Measurements from ENCODE around the gene STARD13. TPM values are rescaled to one million over a fixed set of nuclear protein-coding genes. Genes with fewer than 3 reads are reported as not detected.
A peak's percentile ranks its signal among the peaks of the same experiment; 100 is the strongest.

Gene STARD13
- total RNA-seq, 1 donor from 2014 or later, result 23.6 TPM

GRCh38 chr13:33153421-33154404 lies 131.8 kb downstream of the STARD13 start:
- peaks cover 23% of the 10 kb centered on the region for H3K4me1 Mint-ChIP-seq
- peaks cover 23% of the 10 kb centered on the region for H3K36me3 Mint-ChIP-seq (ENCODE audit: low read depth)
- no peak for TF ChIP-seq CTCF (conservative IDR thresholded peaks at IDR 0.05)
- no peaks in the 10 kb centered on the region for H3K9me3 Mint-ChIP-seq
- no peaks in the 10 kb centered on the region for H3K27me3 Mint-ChIP-seq (ENCODE audit: low read depth)
- DNase-seq (ENCODE audit: low read depth, low spot score), result no peak
- peak overlapping the region; percentile 38 for H3K27ac Mint-ChIP-seq (ENCODE audit: unreplicated experiment)
- no peak overlapping the region for H3K4me3 Mint-ChIP-seq

- Mint-ChIP-seq H3K4me3 (no peak overlapping the region), H3K9me3 (peaks cover 4% of the 10 kb centered on the region), H3K27ac (ENCODE audit: unreplicated experiment) (no peak overlapping the region), H3K4me1 (peaks cover 24% of the 10 kb centered on the region), H3K36me3 (ENCODE audit: low read depth) (peaks cover 22% of the 10 kb centered on the region), H3K27me3 (ENCODE audit: low read depth) (no peaks in the 10 kb centered on the region)
- DNase-seq (ENCODE audit: low read depth, low spot score), result no peak
- TF ChIP-seq CTCF (conservative IDR thresholded peaks at IDR 0.05), result no peak
Measured at GRCh38 chr13:33152389-33152788, 133.2 kb downstream of the STARD13 start.

- no peak for TF ChIP-seq CTCF (conservative IDR thresholded peaks at IDR 0.05)
- no peak for DNase-seq (ENCODE audit: low read depth, low spot score)
- peaks cover 24% of the 10 kb centered on the region for H3K4me1 Mint-ChIP-seq
- H3K27ac Mint-ChIP-seq (ENCODE audit: unreplicated experiment), result no peak overlapping the region
- no peaks in the 10 kb centered on the region for H3K27me3 Mint-ChIP-seq (ENCODE audit: low read depth)
- H3K9me3 Mint-ChIP-seq, result peaks cover 4% of the 10 kb centered on the region
- peaks cover 23% of the 10 kb centered on the region for H3K36me3 Mint-ChIP-seq (ENCODE audit: low read depth)
- H3K4me3 Mint-ChIP-seq, result no peak overlapping the region
Measured at GRCh38 chr13:33150662-33151061, 134.9 kb downstream of the STARD13 start.

- Mint-ChIP-seq H3K9me3 (peaks cover 4% of the 10 kb centered on the region), H3K36me3 (ENCODE audit: low read depth) (peaks cover 24% of the 10 kb centered on the region), H3K4me3 (no peak overlapping the region), H3K4me1 (peaks cover 22% of the 10 kb centered on the region), H3K27me3 (ENCODE audit: low read depth) (no peaks in the 10 kb centered on the region), H3K27ac (ENCODE audit: unreplicated experiment) (no peak overlapping the region)
- DNase-seq (ENCODE audit: low read depth, low spot score), result no peak
- no peak for TF ChIP-seq CTCF (conservative IDR thresholded peaks at IDR 0.05)
Measured at GRCh38 chr13:33150126-33150525, 135.4 kb downstream of the STARD13 start.

GRCh38 chr13:33147832-33148231 lies 137.7 kb downstream of the STARD13 start:
- peaks cover 33% of the 10 kb centered on the region for H3K36me3 Mint-ChIP-seq (ENCODE audit: low read depth)
- TF ChIP-seq CTCF (conservative IDR thresholded peaks at IDR 0.05), result no peak
- no peak overlapping the region for H3K4me3 Mint-ChIP-seq

More at GRCh38 chr13:33147832-33148231, 137.7 kb downstream of the STARD13 start:
- no peak for DNase-seq (ENCODE audit: low read depth, low spot score)
- no peak overlapping the region for H3K27ac Mint-ChIP-seq (ENCODE audit: unreplicated experiment)
- peaks cover 4% of the 10 kb centered on the region for H3K4me1 Mint-ChIP-seq
- H3K9me3 Mint-ChIP-seq, result peaks cover 11% of the 10 kb centered on the region
- H3K27me3 Mint-ChIP-seq (ENCODE audit: low read depth), result no peaks in the 10 kb centered on the region
